ENCODE measurements around the gene KASH5. TPM values are rescaled to one million over a fixed set of nuclear protein-coding genes. Genes with fewer than 3 reads are reported as not detected.

Gene KASH5
- total RNA-seq, 8 experiments from 2014 or later = 0.27 to 2.7 (median 0.51) TPM; not detected in 2

DNA sequence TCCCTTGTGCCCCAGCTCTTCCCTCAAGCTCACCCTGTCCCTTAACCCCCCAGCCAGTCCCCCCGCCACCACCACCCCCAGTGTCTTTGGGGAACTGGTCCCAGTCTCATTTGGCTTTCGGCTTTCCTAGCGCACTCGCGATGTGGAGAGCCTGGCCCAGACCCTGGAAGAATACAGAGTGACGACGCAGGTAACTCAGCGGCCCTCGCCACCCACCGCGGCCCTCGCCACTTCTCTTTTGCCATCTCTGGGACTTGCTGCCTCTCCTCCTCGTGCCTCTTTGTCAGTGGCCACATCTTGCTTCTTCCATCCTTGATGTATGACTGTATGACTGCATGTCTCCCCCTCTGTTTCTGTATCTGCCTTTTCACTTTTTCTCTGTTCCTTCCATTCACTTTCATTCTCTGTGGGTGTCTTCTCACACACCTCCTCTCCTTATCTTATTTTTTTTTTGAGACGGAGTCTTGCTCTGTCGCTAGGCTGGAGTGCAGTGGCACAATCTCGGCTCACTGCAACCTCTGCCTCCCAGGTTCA is 19.5 kb downstream of the KASH5 start:
- no peak overlapping the region for H3K27ac ChIP-seq
- ATAC-seq (replicated peaks in 6 of 8) = no peak
- 40 to 88% (median 78%) methylated on average over 1 to 7 of the region's 16 CpGs; no CpG with 5 or more reads in 1 of the 10 experiments for WGBS, 10 experiments
- H3K4me3 ChIP-seq = no peak overlapping the region
- in situ Hi-C loops (cut with MboI; ENCODE audit: low pct_unique_long_range_greater_than_20kb in 2 of 9, low sequenced_read_pairs in 9 of 9, unreplicated experiment in 9 of 9) = no loop called here
- H3K4me1 ChIP-seq (replicated peaks in 1 of 2) = peaks cover 0 to 8% of the 10 kb centered on the region in 2 donors

DNA sequence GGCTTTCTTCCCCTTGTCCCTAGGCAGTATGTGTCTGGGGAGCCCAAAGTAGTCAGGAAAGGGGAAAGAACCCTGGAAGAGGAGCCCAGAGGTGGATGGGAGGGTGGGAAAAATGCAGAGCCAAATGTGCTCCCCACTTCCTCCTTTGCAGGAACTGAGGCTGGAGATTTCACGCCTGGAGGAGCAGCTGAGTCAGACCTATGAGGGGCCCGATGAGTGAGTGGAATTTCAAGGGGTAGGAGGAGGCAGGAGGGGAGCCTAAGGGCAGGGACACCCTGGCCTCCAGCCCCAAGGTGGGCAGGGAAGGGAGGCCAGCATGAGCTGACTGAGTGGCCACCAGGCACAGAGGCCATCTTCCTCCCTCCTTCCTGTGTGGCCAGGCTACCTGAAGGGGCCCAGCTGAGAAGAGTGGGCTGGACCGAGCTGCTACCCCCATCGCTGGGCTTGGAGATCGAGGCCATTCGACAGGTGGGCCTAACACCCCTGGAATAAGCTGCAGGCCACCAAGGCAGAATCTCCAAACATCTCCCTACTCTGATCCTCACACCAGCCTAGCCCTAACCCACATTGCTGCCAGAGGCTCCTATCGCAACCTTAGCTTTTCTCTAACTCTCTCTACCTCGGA is 20.9 kb downstream of the KASH5 start:
- in situ Hi-C loops (cut with MboI; ENCODE audit: low pct_unique_long_range_greater_than_20kb in 2 of 9, low sequenced_read_pairs in 9 of 9, unreplicated experiment in 9 of 9) = no loop called here
- 50 to 90% (median 73%) methylated on average over 2 to 4 of the region's 8 CpGs; no CpG with 5 or more reads in 5 of the 10 experiments for WGBS, 10 experiments
- H3K27ac ChIP-seq = no peak overlapping the region
- H3K4me3 ChIP-seq = no peak overlapping the region
- no peak for ATAC-seq (replicated peaks in 6 of 8)
- H3K4me1 ChIP-seq (replicated peaks in 1 of 2) = peaks cover 3 to 9% of the 10 kb centered on the region in 2 donors

DNA sequence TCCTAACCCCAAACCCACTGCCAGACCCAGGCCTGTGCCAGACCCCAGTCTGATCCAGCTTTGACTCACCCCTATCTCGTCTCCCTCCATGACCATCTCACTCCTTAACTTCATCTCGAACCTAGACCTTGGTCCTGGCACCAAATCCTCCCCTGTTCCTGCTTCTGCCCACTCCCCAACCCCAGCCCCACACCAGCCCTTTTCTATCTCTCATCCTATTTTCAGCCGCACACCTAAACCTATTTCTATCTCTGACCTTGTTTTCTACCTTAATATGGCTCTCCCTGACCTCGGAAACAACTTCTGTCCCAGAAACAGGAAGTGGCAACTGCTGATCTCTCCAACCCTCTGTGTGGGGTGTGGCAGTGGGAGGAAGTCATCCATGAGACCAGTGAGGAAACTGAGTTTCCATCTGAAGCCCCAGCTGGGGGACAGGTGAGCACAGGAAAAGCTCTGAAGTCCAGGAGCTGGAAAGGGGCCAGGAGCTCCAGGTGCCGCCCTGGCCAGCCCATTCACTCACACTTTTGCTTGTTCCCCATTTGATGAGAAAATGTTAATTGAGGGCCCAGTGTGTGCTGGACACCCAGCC is 21.5 kb downstream of the KASH5 start:
- no peak overlapping the region for H3K4me3 ChIP-seq
- H3K4me1 ChIP-seq (replicated peaks in 1 of 2) = peaks cover 3 to 9% of the 10 kb centered on the region in 2 donors
- ATAC-seq (replicated peaks in 6 of 8) = no peak
- H3K27ac ChIP-seq = no peak overlapping the region
- in situ Hi-C loops (cut with MboI; ENCODE audit: low pct_unique_long_range_greater_than_20kb in 2 of 9, low sequenced_read_pairs in 9 of 9, unreplicated experiment in 9 of 9) = no loop called here
- 0 to 92% (median 83%) methylated on average over 1 to 5 of the region's 5 CpGs; no CpG with 5 or more reads in 4 of the 10 experiments for WGBS, 10 experiments

DNA sequence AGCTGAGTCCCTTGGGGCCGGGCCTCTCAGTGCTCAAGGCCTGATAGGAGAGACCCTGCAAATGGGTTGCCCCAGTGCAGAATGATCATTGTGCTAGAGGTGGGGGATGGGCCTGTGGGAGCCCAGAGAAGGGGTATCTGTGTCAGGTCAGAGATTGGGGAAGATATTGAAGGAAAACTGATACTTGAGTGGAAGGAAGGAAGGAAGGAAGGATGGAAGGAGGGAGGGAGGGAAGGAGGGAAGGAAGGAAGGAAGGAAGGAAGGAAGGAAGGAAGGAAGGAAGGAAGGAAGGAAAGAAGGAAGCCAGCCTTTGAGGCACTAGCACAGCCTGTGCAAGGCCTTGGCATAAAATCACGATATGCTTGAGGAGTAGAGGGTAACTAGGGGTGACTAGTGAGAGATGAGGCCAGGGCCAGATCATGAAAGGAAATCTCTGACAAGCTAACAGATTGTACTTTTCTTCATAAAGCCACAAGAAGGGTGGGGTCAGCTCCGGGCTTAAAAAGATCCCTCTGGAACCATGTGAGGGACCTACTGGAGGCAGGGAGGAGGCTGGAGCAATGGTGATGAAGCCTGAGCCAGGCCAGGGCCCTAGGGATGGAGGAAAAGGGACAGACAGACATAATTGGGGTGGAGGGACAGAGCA is 23.8 kb downstream of the KASH5 start:
- 100% methylated on average over 1 of the region's 3 CpGs; no CpG with 5 or more reads in 9 of the 10 experiments for WGBS, 10 experiments
- Histone ChIP-seq H3K27ac (no peak overlapping the region), H3K4me1 (replicated peaks in 1 of 2) (peaks cover 11 to 21% of the 10 kb centered on the region in 2 donors), H3K4me3 (no peak overlapping the region)
- ATAC-seq (replicated peaks in 6 of 8) = peak in 1 of 8 experiments; percentile 15
- in situ Hi-C loops (cut with MboI; ENCODE audit: low pct_unique_long_range_greater_than_20kb in 2 of 9, low sequenced_read_pairs in 9 of 9, unreplicated experiment in 9 of 9) = no loop called here

DNA sequence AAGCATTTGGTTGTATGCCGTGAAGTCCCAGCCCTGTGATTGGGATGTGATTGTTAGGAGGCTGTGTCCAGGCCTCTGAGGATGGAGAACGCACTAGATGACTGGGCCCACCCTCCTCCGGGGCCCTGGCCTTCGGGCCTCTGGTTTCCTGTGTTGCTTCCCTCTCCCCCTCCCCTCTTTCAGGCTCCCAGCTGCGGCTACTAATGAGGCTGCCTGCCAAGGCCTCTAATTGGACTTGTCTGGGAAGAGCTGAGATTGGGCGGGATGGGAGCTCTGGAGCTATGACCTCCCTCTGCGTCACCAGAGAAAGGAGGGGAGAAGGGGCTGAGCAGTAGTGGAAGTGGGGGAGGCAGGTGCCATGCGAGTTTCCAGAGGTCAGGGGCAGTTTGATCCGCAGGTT is 25.3 kb downstream of the KASH5 start:
- in situ Hi-C loops (cut with MboI; ENCODE audit: low pct_unique_long_range_greater_than_20kb in 2 of 9, low sequenced_read_pairs in 9 of 9, unreplicated experiment in 9 of 9) = no loop called here
- Histone ChIP-seq H3K27ac (peak overlapping the region in 1 of 2 donors; percentile 51), H3K4me3 (no peak overlapping the region), H3K4me1 (replicated peaks in 1 of 2) (peaks cover 11 to 21% of the 10 kb centered on the region in 2 donors)
- peak in 5 of 8 experiments; percentile 26 to 79 (median 45) for ATAC-seq (replicated peaks in 6 of 8)
- 0 to 100% (median 54%) methylated on average over 1 to 4 of the region's 9 CpGs; no CpG with 5 or more reads in 4 of the 10 experiments for WGBS, 10 experiments

DNA sequence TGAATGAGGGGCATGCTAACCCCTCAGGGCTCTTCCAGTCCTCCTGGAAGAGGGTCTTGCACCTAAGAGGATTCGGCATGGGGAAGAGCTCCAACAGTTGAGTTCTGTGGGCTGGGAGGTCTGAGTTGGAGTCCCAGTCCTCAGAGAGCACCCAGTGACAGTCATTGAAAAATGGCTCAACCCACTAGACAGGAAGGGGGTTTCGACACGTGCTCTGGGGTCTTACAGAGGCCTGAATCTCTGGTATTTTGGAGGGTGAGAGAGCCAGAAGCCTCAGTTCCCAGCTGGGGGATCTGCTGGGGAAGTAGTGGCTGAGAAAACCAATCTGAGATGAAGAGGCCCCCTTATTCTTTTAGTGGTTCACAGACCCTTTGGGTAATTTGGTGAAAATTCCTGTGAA is 26.2 kb downstream of the KASH5 start:
- no peak overlapping the region for H3K4me3 ChIP-seq
- no peak for ATAC-seq (replicated peaks in 6 of 8)
- no peak overlapping the region for H3K27ac ChIP-seq
- H3K4me1 ChIP-seq (replicated peaks in 1 of 2) = peaks cover 11 to 21% of the 10 kb centered on the region in 2 donors
- WGBS, 10 experiments = 71 to 100% (median 93%) methylated on average over 1 to 2 of the region's 3 CpGs; no CpG with 5 or more reads in 7 of the 10 experiments
- in situ Hi-C loops (cut with MboI; ENCODE audit: low pct_unique_long_range_greater_than_20kb in 2 of 9, low sequenced_read_pairs in 9 of 9, unreplicated experiment in 9 of 9) = no loop called here

DNA sequence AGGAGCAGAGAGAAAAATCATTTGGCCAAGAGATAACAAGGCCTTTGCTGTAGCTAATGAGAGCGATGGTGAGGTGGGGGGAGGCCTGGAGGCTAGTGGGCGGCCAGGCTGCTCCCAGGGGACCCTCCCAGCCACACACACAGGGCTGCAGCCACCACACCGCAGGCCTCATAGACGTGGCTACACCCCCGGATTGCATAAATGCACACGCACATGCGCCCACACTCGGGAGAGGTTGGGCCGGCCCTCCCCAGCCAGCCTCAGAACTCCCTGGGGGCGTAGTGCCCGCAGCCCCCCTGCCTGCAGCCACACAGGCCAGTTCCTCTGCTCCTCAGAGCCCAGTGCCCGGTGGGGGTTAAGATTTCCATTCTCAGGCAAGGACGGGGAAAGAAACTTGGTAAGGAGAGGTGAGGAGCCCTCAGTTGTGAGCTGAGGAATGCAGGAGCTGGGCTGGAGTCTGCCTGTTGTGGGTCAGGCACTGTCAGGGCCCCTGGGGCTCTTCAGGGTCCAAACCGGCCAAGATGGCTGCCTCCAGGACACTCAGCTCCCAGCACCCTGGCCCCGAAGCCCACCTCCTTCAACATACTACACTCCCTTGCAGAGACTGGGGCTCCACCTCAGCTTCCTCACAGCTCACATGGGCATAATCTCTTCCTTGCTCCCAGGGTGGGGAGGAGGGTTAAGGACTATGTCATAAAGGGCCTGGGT is 27.2 kb downstream of the KASH5 start:
- peak; percentile 54 to 96 (median 91) for ATAC-seq (replicated peaks in 6 of 8)
- 40 to 83% (median 47%) methylated on average over 1 to 3 of the region's 15 CpGs; no CpG with 5 or more reads in 7 of the 10 experiments for WGBS, 10 experiments
- no peak overlapping the region for H3K27ac ChIP-seq
- peaks cover 11 to 21% of the 10 kb centered on the region in 2 donors for H3K4me1 ChIP-seq (replicated peaks in 1 of 2)
- no peak overlapping the region for H3K4me3 ChIP-seq
- in situ Hi-C loops (cut with MboI; ENCODE audit: low pct_unique_long_range_greater_than_20kb in 2 of 9, low sequenced_read_pairs in 9 of 9, unreplicated experiment in 9 of 9) = no loop called here

DNA sequence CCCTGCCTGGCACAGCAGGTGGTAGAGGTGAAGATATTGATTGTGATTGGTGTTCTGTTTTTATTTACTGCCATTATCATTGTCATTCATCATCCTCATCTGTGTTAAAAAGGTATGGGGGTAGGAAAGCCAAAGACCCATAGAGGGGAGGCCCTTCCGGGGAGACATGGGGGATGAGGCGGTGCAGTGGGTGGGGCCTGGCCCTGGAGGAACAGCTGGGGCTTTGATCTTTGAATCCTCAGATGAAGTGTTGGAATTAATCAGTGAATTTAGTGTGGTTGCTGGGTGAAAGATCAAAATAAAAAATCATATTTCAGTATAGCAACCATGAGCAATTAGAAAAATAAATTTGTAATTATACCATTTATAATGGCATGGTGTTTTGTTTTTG is 27.8 kb downstream of the KASH5 start:
- Histone ChIP-seq H3K4me1 (replicated peaks in 1 of 2) (peaks cover 11 to 25% of the 10 kb centered on the region in 2 donors), H3K4me3 (no peak overlapping the region), H3K27ac (no peak overlapping the region)
- no CpG with 5 or more reads among the region's 2 CpGs for WGBS, 10 experiments
- no peak for ATAC-seq (replicated peaks in 6 of 8)
- in situ Hi-C loops (cut with MboI; ENCODE audit: low pct_unique_long_range_greater_than_20kb in 2 of 9, low sequenced_read_pairs in 9 of 9, unreplicated experiment in 9 of 9) = no loop called here

DNA sequence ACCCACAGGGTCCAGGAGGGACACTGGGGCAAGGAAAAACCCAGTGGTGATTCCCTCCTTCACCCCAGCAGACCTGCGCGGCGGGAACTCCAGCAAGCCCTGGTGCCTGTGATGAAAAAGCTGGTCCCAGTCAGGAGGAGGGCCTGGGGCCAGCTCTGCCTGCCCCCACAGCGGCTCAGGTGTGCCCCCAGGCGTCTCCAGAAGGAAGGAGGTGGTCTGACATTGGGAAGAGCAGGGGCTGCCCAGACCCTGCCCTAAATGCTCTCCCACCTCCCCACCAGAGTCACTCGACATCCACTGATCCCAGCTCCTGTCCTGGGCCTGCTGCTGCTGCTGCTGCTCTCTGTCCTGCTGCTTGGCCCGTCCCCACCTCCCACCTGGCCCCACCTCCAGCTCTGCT is 29.0 kb downstream of the KASH5 start:
- ATAC-seq (replicated peaks in 6 of 8) = no peak
- WGBS, 10 experiments = 60 to 73% methylated on average over 1 to 3 of the region's 7 CpGs; no CpG with 5 or more reads in 8 of the 10 experiments
- no peak overlapping the region for H3K4me3 ChIP-seq
- in situ Hi-C loops (cut with MboI; ENCODE audit: low pct_unique_long_range_greater_than_20kb in 2 of 9, low sequenced_read_pairs in 9 of 9, unreplicated experiment in 9 of 9) = no loop called here
- no peak overlapping the region for H3K27ac ChIP-seq
- H3K4me1 ChIP-seq (replicated peaks in 1 of 2) = peaks cover 15 to 33% of the 10 kb centered on the region in 2 donors

DNA sequence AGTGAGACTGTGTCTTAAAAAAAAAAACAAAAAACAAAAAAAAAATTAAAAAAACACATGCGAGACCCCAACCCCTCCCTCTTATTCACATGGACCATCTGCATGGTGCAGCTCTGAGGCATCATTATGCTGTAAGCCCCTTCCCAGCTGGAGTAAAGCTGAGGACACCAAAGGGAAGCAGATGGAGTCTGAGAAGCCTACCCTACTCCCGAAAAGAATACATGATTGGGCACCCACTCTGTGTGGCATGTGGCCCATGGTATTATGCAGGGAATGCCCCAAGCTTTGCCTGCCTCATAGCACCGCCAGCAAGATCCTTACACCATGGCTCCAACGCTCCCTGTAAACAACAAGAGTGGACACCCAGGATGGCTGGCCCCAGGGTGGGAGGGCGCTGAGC is 30.5 kb downstream of the KASH5 start:
- Histone ChIP-seq H3K4me3 (no peak overlapping the region), H3K27ac (no peak overlapping the region), H3K4me1 (replicated peaks in 1 of 2) (peaks cover 16 to 37% of the 10 kb centered on the region in 2 donors)
- ATAC-seq (replicated peaks in 6 of 8) = no peak
- WGBS, 10 experiments = 30 to 83% (median 66%) methylated on average over 1 to 4 of the region's 5 CpGs; no CpG with 5 or more reads in 3 of the 10 experiments
- in situ Hi-C loops (cut with MboI; ENCODE audit: low pct_unique_long_range_greater_than_20kb in 2 of 9, low sequenced_read_pairs in 9 of 9, unreplicated experiment in 9 of 9) = no loop called here

DNA sequence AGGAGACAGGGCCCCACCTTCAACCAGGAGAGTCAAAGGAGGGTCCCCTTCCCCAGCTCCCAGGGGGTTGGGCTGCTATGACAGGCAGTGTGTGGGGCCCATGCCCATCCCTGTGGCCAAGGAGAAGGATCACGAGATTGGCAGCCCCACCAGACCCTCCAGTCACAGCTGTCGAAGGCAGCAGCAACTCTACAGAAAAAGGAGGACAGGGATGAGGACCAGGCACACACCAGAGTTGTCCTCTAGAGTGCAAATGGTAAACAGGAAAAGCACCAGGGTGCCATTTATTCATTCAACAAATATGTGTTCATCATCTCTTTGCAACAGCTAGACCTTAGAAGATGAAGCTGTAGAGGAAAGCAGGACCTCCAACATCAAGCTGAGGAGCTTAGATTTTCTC is 31.1 kb downstream of the KASH5 start:
- WGBS, 10 experiments = 17 to 25% methylated on average over 1 to 2 of the region's 2 CpGs; no CpG with 5 or more reads in 8 of the 10 experiments
- peaks cover 17 to 38% of the 10 kb centered on the region in 2 donors for H3K4me1 ChIP-seq (replicated peaks in 1 of 2)
- no peak for ATAC-seq (replicated peaks in 6 of 8)
- no peak overlapping the region for H3K27ac ChIP-seq
- H3K4me3 ChIP-seq = no peak overlapping the region
- in situ Hi-C loops (cut with MboI; ENCODE audit: low pct_unique_long_range_greater_than_20kb in 2 of 9, low sequenced_read_pairs in 9 of 9, unreplicated experiment in 9 of 9) = no loop called here

DNA sequence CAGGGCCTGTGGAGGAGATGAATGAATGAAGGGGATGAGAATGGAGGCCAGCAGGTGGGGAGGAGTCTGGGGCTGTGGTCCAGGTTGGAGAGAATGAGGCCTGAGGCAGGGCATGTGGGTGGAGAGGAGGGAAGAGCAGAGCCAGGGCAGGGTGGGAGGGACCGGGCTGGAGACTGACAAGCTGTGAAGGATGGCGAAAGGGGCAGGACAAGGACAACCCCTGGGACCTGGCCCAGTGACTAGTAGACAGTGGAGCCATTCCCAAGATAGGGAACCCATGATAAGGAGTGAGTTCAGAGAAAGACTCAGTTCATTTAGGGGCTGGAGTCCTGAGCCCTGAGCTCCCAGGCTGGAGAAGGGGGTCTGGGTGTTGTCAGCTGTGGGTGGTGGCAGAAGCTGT is 32.2 kb downstream of the KASH5 start:
- ATAC-seq (replicated peaks in 6 of 8) = no peak
- in situ Hi-C loops (cut with MboI; ENCODE audit: low pct_unique_long_range_greater_than_20kb in 2 of 9, low sequenced_read_pairs in 9 of 9, unreplicated experiment in 9 of 9) = no loop called here
- 100% methylated on average over 1 of the region's 2 CpGs; no CpG with 5 or more reads in 9 of the 10 experiments for WGBS, 10 experiments
- Histone ChIP-seq H3K27ac (no peak overlapping the region), H3K4me1 (replicated peaks in 1 of 2) (peaks cover 11 to 32% of the 10 kb centered on the region in 2 donors), H3K4me3 (no peak overlapping the region)
